Astrocyte (in vitro differentiated cells and primary cell): ENCODE data around the gene MICAL1. TPM values are rescaled to one million over a fixed set of nuclear protein-coding genes. Genes with fewer than 3 reads are reported as not detected.

Experiments
- DNase-seq: peaks from one replicate; pipeline ENCODE4 v3.0.0-alpha.2; 2010; ENCODE audit warnings: low read depth
- FAIRE-seq: peaks from 2 replicates; lab custom pipeline; 2011; peaks lifted over from hg19 to GRCh38; lab: Jason Lieb, UNC
- H2AFZ ChIP-seq: 2 replicates; pipeline ENCODE4 v1.6.0; 2012; ENCODE audit warnings: low read depth, low read length, inconsistent platforms
- H3K27ac ChIP-seq: 2 replicates; pipeline ENCODE4 v1.5.1; 2011; ENCODE audit warnings: low read depth, low read length, inconsistent platforms
- H3K27me3 ChIP-seq: 2 replicates; pipeline ENCODE4 v1.6.0; 2011; ENCODE audit warnings: low read length, inconsistent platforms; ENCODE audit not compliant: insufficient read depth
- H3K36me3 ChIP-seq: 2 replicates; pipeline ENCODE4 v1.5.1; 2011; ENCODE audit warnings: low read length, inconsistent platforms; ENCODE audit not compliant: insufficient read depth
- H3K4me1 ChIP-seq: 2 replicates; pipeline ENCODE4 v1.5.1; 2011; ENCODE audit warnings: low read length, inconsistent platforms; ENCODE audit not compliant: insufficient read depth
- H3K4me2 ChIP-seq: 2 replicates; pipeline ENCODE4 v1.6.0; 2012; ENCODE audit warnings: low read length, inconsistent platforms
- H3K4me3 ChIP-seq: 2 replicates; pipeline ENCODE4 v1.5.1; 2011; ENCODE audit warnings: low read depth, mild to moderate bottlenecking, low read length, inconsistent platforms; ENCODE audit not compliant: insufficient read depth
- H3K79me2 ChIP-seq: 2 replicates; pipeline ENCODE4 v1.6.0; 2012; ENCODE audit warnings: mild to moderate bottlenecking, low read length, inconsistent platforms; ENCODE audit not compliant: insufficient read depth
- H3K9ac ChIP-seq: 2 replicates; pipeline ENCODE4 v1.6.0; 2012; ENCODE audit warnings: mild to moderate bottlenecking, low read length, inconsistent platforms
- H3K9me3 ChIP-seq: 2 replicates; pipeline ENCODE4 v1.5.1; 2012; ENCODE audit warnings: low read depth, mild to moderate bottlenecking, low read length, inconsistent platforms; ENCODE audit not compliant: insufficient read depth
- H4K20me1 ChIP-seq: 2 replicates; pipeline ENCODE4 v1.6.0; 2012; ENCODE audit warnings: low read length, inconsistent platforms; ENCODE audit not compliant: insufficient read depth
- H3K27ac Mint-ChIP-seq: one replicate; pipeline ENCODE4 v1.8.0; 2021; ENCODE audit warnings: mild to moderate bottlenecking, mixed read lengths; ENCODE audit not compliant: unreplicated experiment
- H3K27me3 Mint-ChIP-seq: one replicate; pipeline ENCODE4 v1.8.0; 2021; ENCODE audit warnings: low read depth, mixed read lengths; ENCODE audit not compliant: unreplicated experiment
- H3K36me3 Mint-ChIP-seq: one replicate; pipeline ENCODE4 v1.8.0; 2021; ENCODE audit warnings: low read depth, mixed read lengths; ENCODE audit not compliant: unreplicated experiment
- H3K4me1 Mint-ChIP-seq: one replicate; pipeline ENCODE4 v1.8.0; 2021; ENCODE audit warnings: low read depth, mixed read lengths; ENCODE audit not compliant: unreplicated experiment
- H3K4me3 Mint-ChIP-seq: one replicate; pipeline ENCODE4 v1.8.0; 2021; ENCODE audit warnings: mild to moderate bottlenecking, moderate library complexity, mixed read lengths; ENCODE audit not compliant: unreplicated experiment
- H3K9me3 Mint-ChIP-seq: one replicate; pipeline ENCODE4 v1.8.0; 2021; ENCODE audit warnings: mild to moderate bottlenecking, mixed read lengths; ENCODE audit not compliant: unreplicated experiment
- EZH2 ChIP-seq: IDR thresholded peaks from 2 replicates; pipeline ENCODE4 v1.6.1; 2012; ENCODE audit warnings: mild to moderate bottlenecking, low read length, inconsistent platforms; ENCODE audit not compliant: insufficient read depth
- total RNA-seq: library from RNA; stranded (reverse); gene quantifications from 2 replicates; pipeline ENCODE4 v1.2.1, GENCODE V29; 2021
- TF ChIP-seq, protein P1 (sequence below): IDR thresholded peaks from 2 replicates; pipeline ENCODE4 v1.5.1; 2011; ENCODE audit warnings: low read depth, mild to moderate bottlenecking, inconsistent platforms, low read length, moderate library complexity; ENCODE audit not compliant: insufficient read depth

MICAL1 gene
- total RNA-seq, 1 donor from 2014 or later: 57.2 TPM

GRCh38 chr6:109453156-109453555 is 2.4 kb downstream of the MICAL1 start:
- no peaks in the 10 kb centered on the region for H3K9me3 Mint-ChIP-seq
- peak overlapping the region; percentile 26 for H3K27ac Mint-ChIP-seq
- H2AFZ ChIP-seq: no peak overlapping the region
- no peak overlapping the region for H3K4me3 Mint-ChIP-seq
- H3K4me3 ChIP-seq: no peak overlapping the region
- peaks cover 38% of the 10 kb centered on the region for H4K20me1 ChIP-seq
- peaks cover 16% of the 10 kb centered on the region for H3K4me1 ChIP-seq
- no peak overlapping the region for H3K4me2 ChIP-seq
- no peak for DNase-seq
- H3K36me3 Mint-ChIP-seq: peaks cover 13% of the 10 kb centered on the region
- TF ChIP-seq, protein P1, sequence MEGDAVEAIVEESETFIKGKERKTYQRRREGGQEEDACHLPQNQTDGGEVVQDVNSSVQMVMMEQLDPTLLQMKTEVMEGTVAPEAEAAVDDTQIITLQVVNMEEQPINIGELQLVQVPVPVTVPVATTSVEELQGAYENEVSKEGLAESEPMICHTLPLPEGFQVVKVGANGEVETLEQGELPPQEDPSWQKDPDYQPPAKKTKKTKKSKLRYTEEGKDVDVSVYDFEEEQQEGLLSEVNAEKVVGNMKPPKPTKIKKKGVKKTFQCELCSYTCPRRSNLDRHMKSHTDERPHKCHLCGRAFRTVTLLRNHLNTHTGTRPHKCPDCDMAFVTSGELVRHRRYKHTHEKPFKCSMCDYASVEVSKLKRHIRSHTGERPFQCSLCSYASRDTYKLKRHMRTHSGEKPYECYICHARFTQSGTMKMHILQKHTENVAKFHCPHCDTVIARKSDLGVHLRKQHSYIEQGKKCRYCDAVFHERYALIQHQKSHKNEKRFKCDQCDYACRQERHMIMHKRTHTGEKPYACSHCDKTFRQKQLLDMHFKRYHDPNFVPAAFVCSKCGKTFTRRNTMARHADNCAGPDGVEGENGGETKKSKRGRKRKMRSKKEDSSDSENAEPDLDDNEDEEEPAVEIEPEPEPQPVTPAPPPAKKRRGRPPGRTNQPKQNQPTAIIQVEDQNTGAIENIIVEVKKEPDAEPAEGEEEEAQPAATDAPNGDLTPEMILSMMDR: no peak
- TF ChIP-seq EZH2: no peak
- H3K27me3 Mint-ChIP-seq: no peaks in the 10 kb centered on the region
- H3K79me2 ChIP-seq: peaks cover 23% of the 10 kb centered on the region
- H3K36me3 ChIP-seq: peaks cover 3% of the 10 kb centered on the region
- FAIRE-seq: no peak
- H3K9ac ChIP-seq: no peak overlapping the region
- H3K9me3 ChIP-seq: no peaks in the 10 kb centered on the region
- peaks cover 6% of the 10 kb centered on the region for H3K4me1 Mint-ChIP-seq
- no peaks in the 10 kb centered on the region for H3K27me3 ChIP-seq
- no peak overlapping the region for H3K27ac ChIP-seq

DNA sequence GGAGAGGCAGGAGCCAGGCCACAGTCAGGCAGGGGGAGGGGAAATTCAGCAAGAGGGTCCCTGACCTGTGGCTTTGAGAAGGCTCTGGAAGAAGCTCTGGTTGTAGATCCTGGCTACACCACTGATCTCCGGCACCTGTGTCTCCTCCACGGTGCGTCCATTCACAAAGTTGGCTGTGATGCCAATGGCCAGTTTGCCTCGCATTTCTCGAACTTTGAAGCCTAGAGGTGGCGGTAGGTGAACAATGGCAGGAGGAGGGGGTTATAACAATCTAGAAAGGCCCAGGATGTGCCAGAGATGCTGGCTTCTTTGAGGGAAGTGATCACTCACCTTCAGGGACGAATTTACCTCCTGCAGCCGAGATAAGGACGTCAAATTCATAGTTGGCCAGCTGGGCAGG is 3.4 kb downstream of the MICAL1 start:
- Mint-ChIP-seq H3K4me1 (peaks cover 6% of the 10 kb centered on the region), H3K4me3 (no peak overlapping the region), H3K9me3 (no peaks in the 10 kb centered on the region), H3K27me3 (no peaks in the 10 kb centered on the region), H3K27ac (no peak overlapping the region), H3K36me3 (peaks cover 13% of the 10 kb centered on the region)
- Histone ChIP-seq H4K20me1 (peaks cover 38% of the 10 kb centered on the region), H3K4me3 (no peak overlapping the region), H3K9me3 (no peaks in the 10 kb centered on the region), H3K79me2 (peaks cover 23% of the 10 kb centered on the region), H3K9ac (no peak overlapping the region), H3K4me1 (peaks cover 16% of the 10 kb centered on the region), H3K27me3 (no peaks in the 10 kb centered on the region), H2AFZ (no peak overlapping the region), H3K27ac (no peak overlapping the region), H3K4me2 (no peak overlapping the region), H3K36me3 (peaks cover 3% of the 10 kb centered on the region)
- no peak for TF ChIP-seq EZH2
- TF ChIP-seq, protein P1: no peak
- DNase-seq (no peak), FAIRE-seq (no peak)

- peaks cover 8% of the 10 kb centered on the region for H3K4me1 ChIP-seq
- H3K4me1 Mint-ChIP-seq: peaks cover 5% of the 10 kb centered on the region
- H3K27me3 ChIP-seq: no peaks in the 10 kb centered on the region
- TF ChIP-seq, protein P1: no peak
- no peak for TF ChIP-seq EZH2
- H3K9ac ChIP-seq: no peak overlapping the region
- H3K27ac Mint-ChIP-seq: no peak overlapping the region
- FAIRE-seq: no peak
- peaks cover 6% of the 10 kb centered on the region for H3K36me3 ChIP-seq
- peaks cover 23% of the 10 kb centered on the region for H3K79me2 ChIP-seq
- H3K9me3 Mint-ChIP-seq: no peaks in the 10 kb centered on the region
- no peak overlapping the region for H3K4me3 ChIP-seq
- H3K36me3 Mint-ChIP-seq: peaks cover 16% of the 10 kb centered on the region
- H3K4me3 Mint-ChIP-seq: no peak overlapping the region
- H3K27me3 Mint-ChIP-seq: no peaks in the 10 kb centered on the region
- no peak overlapping the region for H2AFZ ChIP-seq
- no peak for DNase-seq
- H4K20me1 ChIP-seq: peaks cover 38% of the 10 kb centered on the region
- H3K4me2 ChIP-seq: no peak overlapping the region
- no peaks in the 10 kb centered on the region for H3K9me3 ChIP-seq
- H3K27ac ChIP-seq: no peak overlapping the region
Measured at GRCh38 chr6:109451376-109451775, 4.2 kb downstream of the MICAL1 start.
